Muscle of leg (tissue), 11 donors: ENCODE data around the gene TPSD1. TPM values are rescaled to one million over a fixed set of nuclear protein-coding genes. Genes with fewer than 3 reads are reported as not detected.
"Not testable (repeated sequence)": the region's sequence is repeated elsewhere in the genome, so short reads cannot be mapped to it uniquely, and the experiment has no call there.

Experiments used
- DNase-seq: peaks from one replicate; pipeline ENCODE4 v3.0.0; 2013
- H3K27ac ChIP-seq: one replicate; pipeline ENCODE4 v1.5.1; 2013; ENCODE audit warnings: mild to moderate bottlenecking, low read length, control low read depth
- H3K27me3 ChIP-seq: one replicate; pipeline ENCODE4 v1.6.1; 2013; ENCODE audit warnings: low read length; ENCODE audit not compliant: control insufficient read depth, insufficient read depth
- H3K36me3 ChIP-seq: one replicate; pipeline ENCODE4 v1.6.1; 2013; ENCODE audit warnings: low read length; ENCODE audit not compliant: control insufficient read depth, insufficient read depth
- H3K4me1 ChIP-seq: one replicate; pipeline ENCODE4 v1.6.1; 2013; ENCODE audit warnings: low read length; ENCODE audit not compliant: control insufficient read depth, insufficient read depth
- H3K4me3 ChIP-seq: one replicate; pipeline ENCODE4 v1.5.1; 2013; ENCODE audit warnings: low read length, control low read depth
- H3K9me3 ChIP-seq: replicated peaks from 2 replicates; pipeline ENCODE4 v1.6.1; 2013; ENCODE audit warnings: low read depth, low read length; ENCODE audit not compliant: control insufficient read depth
- WGBS: methylation state at CpG from one replicate; pipeline ENCODE4 v1.1.5; 2013; ENCODE audit warnings: missing lambda C conversion rate; ENCODE audit not compliant: insufficient coverage; 5-methylcytosine and 5-hydroxymethylcytosine counted together
- polyA plus RNA-seq, 8 donors: library from polyadenylated mRNA; unstranded; fragments of 120-200 nt; gene quantifications; one replicate each; pipeline versions ENCODE4 v1.2.1 to v1.2.3, GENCODE V29; 2013; ENCODE audit warnings: inconsistent platforms in 1 of 8, low replicate concordance in 1 of 8; ENCODE audit not compliant: insufficient read length in 8 of 8, insufficient read depth in 1 of 8
- total RNA-seq: library from RNA; stranded (reverse); fragments of 120-200 nt; gene quantifications from one replicate; pipeline ENCODE4 v1.2.4, GENCODE V29; 2013

The TPSD1 gene
- total and polyA plus RNA-seq, 9 donors: 0.14 to 0.34 (median 0.30) TPM; not detected in 6

- H3K27ac ChIP-seq, DNase-seq, H3K4me3 ChIP-seq, H3K27me3 ChIP-seq, H3K36me3 ChIP-seq, H3K9me3 ChIP-seq, H3K4me1 ChIP-seq: not testable (repeated sequence)
- WGBS: no CpG with 5 or more reads among the region's 13 CpGs
These were observed 26.4 kb upstream of the TPSD1 start for GRCh38 chr16:1229476-1229875.

- not testable (repeated sequence) for H3K36me3 ChIP-seq, H3K4me1 ChIP-seq, H3K27ac ChIP-seq, H3K4me3 ChIP-seq, DNase-seq, H3K9me3 ChIP-seq, H3K27me3 ChIP-seq
- no CpG with 5 or more reads among the region's 11 CpGs for WGBS
These were observed 25.8 kb upstream of the TPSD1 start, which contains the start of gene TPSB2 for GRCh38 chr16:1230084-1230470. Gene TPSB2, minus strand, starts transcription at chr16:1230184. Its CDS starts 233 bp downstream, at chr16:1229951.

- H3K27me3 ChIP-seq, H3K4me3 ChIP-seq, H3K4me1 ChIP-seq, H3K27ac ChIP-seq, H3K36me3 ChIP-seq, H3K9me3 ChIP-seq, DNase-seq: not testable (repeated sequence)
- 78% methylated on average over 12 of the region's 17 CpGs for WGBS
These were observed 25.2 kb upstream of the TPSD1 start for GRCh38 chr16:1230471-1231212.

- 82% methylated on average over 2 of the region's 7 CpGs for WGBS
- not testable (repeated sequence) for H3K27me3 ChIP-seq, H3K36me3 ChIP-seq, DNase-seq, H3K4me1 ChIP-seq, H3K9me3 ChIP-seq, H3K4me3 ChIP-seq, H3K27ac ChIP-seq
These were observed 24.6 kb upstream of the TPSD1 start for GRCh38 chr16:1231301-1231700.

- not testable (repeated sequence) for H3K9me3 ChIP-seq, H3K27ac ChIP-seq, H3K4me1 ChIP-seq, H3K27me3 ChIP-seq, H3K4me3 ChIP-seq, H3K36me3 ChIP-seq, DNase-seq
- no CpG with 5 or more reads among the region's 47 CpGs for WGBS
These were observed 23.7 kb upstream of the TPSD1 start for GRCh38 chr16:1232049-1232748.

GRCh38 chr16:1236659-1237058 is 19.2 kb upstream of the TPSD1 start:
- H3K27me3 ChIP-seq, DNase-seq, H3K27ac ChIP-seq, H3K36me3 ChIP-seq, H3K4me1 ChIP-seq, H3K9me3 ChIP-seq, H3K4me3 ChIP-seq: not testable (repeated sequence)
- WGBS: no CpG with 5 or more reads among the region's 29 CpGs

- Histone ChIP-seq H3K4me1 (no peaks in the 10 kb centered on the region), H3K27me3 (no peaks in the 10 kb centered on the region), H3K27ac (no peak overlapping the region), H3K36me3 (no peaks in the 10 kb centered on the region), H3K4me3 (no peak overlapping the region), H3K9me3 (no peaks in the 10 kb centered on the region)
- WGBS: 70% methylated on average over 8 of the region's 9 CpGs
- DNase-seq: no peak
These were observed 17.9 kb upstream of the TPSD1 start for GRCh38 chr16:1237990-1238389.

GRCh38 chr16:1238909-1239308 is 17.0 kb upstream of the TPSD1 start:
- H3K4me3 ChIP-seq, H3K27ac ChIP-seq, H3K9me3 ChIP-seq, DNase-seq, H3K36me3 ChIP-seq, H3K4me1 ChIP-seq, H3K27me3 ChIP-seq: not testable (repeated sequence)
- WGBS: 66% methylated on average over 7 of the region's 23 CpGs

GRCh38 chr16:1239575-1239974 is 16.3 kb upstream of the TPSD1 start:
- H3K27ac ChIP-seq, H3K9me3 ChIP-seq, H3K27me3 ChIP-seq, H3K4me1 ChIP-seq, H3K36me3 ChIP-seq, H3K4me3 ChIP-seq, DNase-seq: not testable (repeated sequence)
- WGBS: 68% methylated on average over 4 of the region's 9 CpGs

- H3K27ac ChIP-seq, H3K9me3 ChIP-seq, H3K4me3 ChIP-seq, H3K27me3 ChIP-seq, H3K4me1 ChIP-seq, DNase-seq, H3K36me3 ChIP-seq: not testable (repeated sequence)
- no CpG with 5 or more reads among the region's 12 CpGs for WGBS
These were observed 15.4 kb upstream of the TPSD1 start, which contains the start of gene TPSAB1 for GRCh38 chr16:1240436-1240835. Gene TPSAB1, plus strand, starts transcription at chr16:1240705. Its CDS starts 234 bp downstream, at chr16:1240939.
